Natural killer cell (primary cell): ENCODE measurements around the gene MTMR10. TPM values are rescaled to one million over a fixed set of nuclear protein-coding genes. Genes with fewer than 3 reads are reported as not detected.

Source experiments
- ATAC-seq, 3 donors: fragments of 150-1000 bp in 2 of 3; fragments of 200-7000 bp in 1 of 3; cut with Tn5 transposase; 1 replicate in 1 of 3; 2 replicates in 2 of 3; pipeline ENCODE4 v1.10.0; 2021; ENCODE audit warnings: mild to moderate bottlenecking in 2 of 3, moderate library complexity in 2 of 3
- DNase-seq, 2 donors: peaks; one replicate each; pipeline versions ENCODE4 v3.0.0 to v3.0.0-alpha.2; 2013 to 2021; ENCODE audit warnings: mixed read lengths in 1 of 2
- H3K27ac ChIP-seq: one replicate; pipeline ENCODE4 v1.5.1; 2013; ENCODE audit warnings: mild to moderate bottlenecking, low read length
- H3K27me3 ChIP-seq: one replicate; pipeline ENCODE4 v1.6.1; 2013; ENCODE audit warnings: low read length; ENCODE audit not compliant: control insufficient read depth, insufficient read depth
- H3K36me3 ChIP-seq: one replicate; pipeline ENCODE4 v1.6.1; 2013; ENCODE audit warnings: low read length; ENCODE audit not compliant: control insufficient read depth, insufficient read depth
- H3K4me1 ChIP-seq: one replicate; pipeline ENCODE4 v1.6.1; 2013; ENCODE audit warnings: low read length; ENCODE audit not compliant: control insufficient read depth, insufficient read depth
- H3K4me3 ChIP-seq: one replicate; pipeline ENCODE4 v1.5.1; 2013; ENCODE audit warnings: low read length
- H3K9me3 ChIP-seq: one replicate; pipeline ENCODE4 v1.6.1; 2013; ENCODE audit warnings: low read length; ENCODE audit not compliant: control insufficient read depth, insufficient read depth
- H3K27ac Mint-ChIP-seq, 2 donors: one replicate each; pipeline ENCODE4 v1.8.0; 2022; ENCODE audit warnings: mild to moderate bottlenecking in 2 of 2, mixed read lengths in 2 of 2, moderate library complexity in 1 of 2
- H3K27me3 Mint-ChIP-seq, 2 donors: one replicate each; pipeline ENCODE4 v1.8.0; 2022; ENCODE audit warnings: low read depth in 2 of 2, mixed read lengths in 2 of 2
- H3K36me3 Mint-ChIP-seq: one replicate; pipeline ENCODE4 v1.8.0; 2022; ENCODE audit warnings: mixed read lengths
- H3K4me1 Mint-ChIP-seq, 2 donors: one replicate each; pipeline ENCODE4 v1.8.0; 2022; ENCODE audit warnings: mixed read lengths in 2 of 2
- H3K4me3 Mint-ChIP-seq: one replicate; pipeline ENCODE4 v1.8.0; 2022; ENCODE audit warnings: mild to moderate bottlenecking, moderate library complexity, mixed read lengths
- H3K9me3 Mint-ChIP-seq, 2 donors: one replicate each; pipeline ENCODE4 v1.8.0; 2022; ENCODE audit warnings: mixed read lengths in 2 of 2
- CTCF ChIP-seq: fragments of 200-600 bp; IDR thresholded peaks from one replicate; pipeline ENCODE4 v1.8.0; 2022; ENCODE audit warnings: antibody characterized with exemption
- WGBS: methylation state at CpG from one replicate; pipeline ENCODE4 v1.1.7; 2013; ENCODE audit warnings: missing lambda C conversion rate; ENCODE audit not compliant: insufficient coverage; 5-methylcytosine and 5-hydroxymethylcytosine counted together
- intact Hi-C: fragments of 100-400 bp; cut with micrococcal nuclease; formaldehyde crosslinking; loops from one replicate; pipeline ENCODE4 v1.14.2; 2022
- total RNA-seq, 4 donors: library from RNA; stranded (reverse); fragments of 120-200 nt in 1 of 4; gene quantifications; one replicate each; pipeline versions ENCODE4 v1.2.3 to v1.2.4, GENCODE V29; 2013 to 2022

The MTMR10 gene
- total RNA-seq, 3 donors from 2014 or later (not counting 1 experiment from before 2014, with no cell fraction given) = 46.3 to 64.5 (median 54.2) TPM

GRCh38 chr15:30903497-30904187 is 87.8 kb downstream of the MTMR10 start, which contains the start of gene FAN1:
FAN1 (plus strand) TSS chr15:30903915; CDS start chr15:30904664, 749 bp downstream.
- 1% methylated on average over 65 of the region's 65 CpGs for WGBS

GRCh38 chr15:30901889-30902288 is 89.5 kb downstream of the MTMR10 start:
- TF ChIP-seq CTCF = no peak
- Histone ChIP-seq H3K27me3 (no peaks in the 10 kb centered on the region), H3K27ac (no peak overlapping the region), H3K4me3 (no peak overlapping the region), H3K36me3 (no peaks in the 10 kb centered on the region), H3K9me3 (no peaks in the 10 kb centered on the region), H3K4me1 (peaks cover 8% of the 10 kb centered on the region)
- DNase-seq (no peak), ATAC-seq (no peak)
- Mint-ChIP-seq H3K9me3 (no peaks in the 10 kb centered on the region), H3K4me1 (peaks cover 22 to 34% of the 10 kb centered on the region in 2 donors), H3K27me3 (peaks cover 0 to 9% of the 10 kb centered on the region in 2 donors), H3K36me3 (no peaks in the 10 kb centered on the region), H3K27ac (no peak overlapping the region), H3K4me3 (no peak overlapping the region)
- 100% methylated on average over 1 of the region's 1 CpG for WGBS
- intact Hi-C loops = loop anchor here (10.0 kb wide), 1 partner anchor 223 kb away; no protein-coding TSS in a partner anchor

More at GRCh38 chr15:30903497-30904187, 87.8 kb downstream of the MTMR10 start, which contains the start of gene FAN1:
- H3K36me3 ChIP-seq = no peaks in the 10 kb centered on the region
- ATAC-seq = peak; percentile 84 to 85 (median 85)
- Mint-ChIP-seq H3K4me1 (peaks cover 34% of the 10 kb centered on the region in 2 donors), H3K4me3 (peak within 1 kb of the TSS; percentile 100), H3K9me3 (no peaks in the 10 kb centered on the region), H3K27ac (peak within 1 kb of the TSS; percentile 79 to 95), H3K27me3 (peaks cover 0 to 8% of the 10 kb centered on the region in 2 donors), H3K36me3 (no peaks in the 10 kb centered on the region)
- peak within 1 kb of the TSS; percentile 53 for H3K4me3 ChIP-seq
- peaks cover 8% of the 10 kb centered on the region for H3K4me1 ChIP-seq
- no peak for TF ChIP-seq CTCF
- intact Hi-C loops = loop anchor here (10.0 kb wide), 1 partner anchor 221 kb away; no protein-coding TSS in a partner anchor
- no peaks in the 10 kb centered on the region for H3K27me3 ChIP-seq
- peak; percentile 37 to 81 for DNase-seq
- H3K9me3 ChIP-seq = no peaks in the 10 kb centered on the region
- peak within 1 kb of the TSS; percentile 27 for H3K27ac ChIP-seq

GRCh38 chr15:30896211-30896606 is 95.2 kb downstream of the MTMR10 start:
- H3K4me1 Mint-ChIP-seq = no peaks in the 10 kb centered on the region
- no peak for TF ChIP-seq CTCF
- no peak overlapping the region for H3K4me3 Mint-ChIP-seq
- no peaks in the 10 kb centered on the region for H3K9me3 ChIP-seq
- no peaks in the 10 kb centered on the region for H3K4me1 ChIP-seq
- H3K27me3 ChIP-seq = no peaks in the 10 kb centered on the region
- WGBS = 89% methylated on average over 12 of the region's 12 CpGs
- no peak for ATAC-seq
- no peaks in the 10 kb centered on the region for H3K9me3 Mint-ChIP-seq
- no peak overlapping the region for H3K27ac ChIP-seq
- no peak overlapping the region for H3K4me3 ChIP-seq
- H3K36me3 Mint-ChIP-seq = no peaks in the 10 kb centered on the region
- no peaks in the 10 kb centered on the region for H3K36me3 ChIP-seq
- intact Hi-C loops = no loop called here
- DNase-seq = no peak
- H3K27me3 Mint-ChIP-seq = peaks cover 0 to 4% of the 10 kb centered on the region in 2 donors
- H3K27ac Mint-ChIP-seq = no peak overlapping the region
